ENCODE measurements around the gene SEMA3B.

Gene SEMA3B

DNA sequence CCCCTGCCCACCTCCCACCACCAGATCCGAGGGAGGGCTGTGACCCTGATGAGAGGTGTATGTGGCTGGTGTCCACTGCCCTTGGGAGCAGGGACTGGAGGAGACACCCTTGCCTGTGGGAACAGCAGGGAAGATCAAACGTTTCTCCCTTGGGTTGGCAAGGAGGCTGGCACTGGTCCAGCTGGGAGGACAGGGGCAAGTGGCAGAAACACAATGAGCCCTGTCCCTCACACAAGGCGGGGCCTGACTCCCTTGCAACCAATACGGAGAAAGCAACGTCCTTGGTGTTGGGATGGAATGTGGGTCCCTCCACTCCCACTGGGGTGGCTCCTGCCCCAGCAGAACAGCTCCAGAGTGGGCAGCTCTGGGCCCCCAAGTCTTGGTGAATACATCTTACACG is 48.4 kb downstream of the SEMA3B start:
- DNase-seq (ENCODE audit: low read depth), result no peak

DNA sequence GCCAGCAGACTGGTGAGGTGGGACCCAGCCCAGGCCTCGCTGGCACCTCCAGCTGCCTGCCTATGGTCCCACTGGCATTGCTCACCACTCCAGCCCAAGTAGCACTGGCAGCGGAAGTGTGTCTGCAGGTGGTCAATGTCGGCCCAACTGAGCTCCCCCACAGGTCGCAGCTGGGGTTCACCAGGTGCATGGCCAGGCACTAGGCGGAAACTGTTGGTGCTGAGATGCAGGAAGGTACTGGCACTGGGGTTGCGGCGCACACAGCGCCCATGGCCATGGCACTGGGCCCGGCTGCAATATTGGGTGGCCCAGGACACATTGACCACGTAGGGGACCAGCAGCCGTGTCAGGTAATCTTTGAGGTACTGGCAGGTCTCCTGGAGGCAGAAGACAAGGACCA is 49.2 kb downstream of the SEMA3B start:
- DNase-seq (ENCODE audit: low read depth), result no peak

DNA sequence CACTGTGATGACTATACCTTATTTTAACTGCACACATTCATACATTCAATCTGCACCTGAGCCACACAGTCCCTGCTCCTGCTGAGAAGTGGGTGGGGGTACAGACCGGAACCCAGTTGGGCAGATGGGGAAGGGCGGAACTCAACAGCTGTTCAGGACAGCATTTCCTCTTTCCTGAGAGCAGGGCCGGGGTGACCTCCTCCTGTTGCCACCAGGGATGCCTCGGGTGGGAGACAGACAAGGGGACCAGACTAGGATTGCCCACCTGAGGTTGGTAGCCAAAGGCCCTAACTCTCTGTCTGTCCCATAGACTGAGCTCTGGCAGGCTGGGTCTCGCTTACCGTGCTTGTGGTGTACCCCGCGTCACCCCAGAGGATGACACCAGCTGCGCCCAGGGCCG is 49.7 kb downstream of the SEMA3B start:
- no peak for DNase-seq (ENCODE audit: low read depth)

DNA sequence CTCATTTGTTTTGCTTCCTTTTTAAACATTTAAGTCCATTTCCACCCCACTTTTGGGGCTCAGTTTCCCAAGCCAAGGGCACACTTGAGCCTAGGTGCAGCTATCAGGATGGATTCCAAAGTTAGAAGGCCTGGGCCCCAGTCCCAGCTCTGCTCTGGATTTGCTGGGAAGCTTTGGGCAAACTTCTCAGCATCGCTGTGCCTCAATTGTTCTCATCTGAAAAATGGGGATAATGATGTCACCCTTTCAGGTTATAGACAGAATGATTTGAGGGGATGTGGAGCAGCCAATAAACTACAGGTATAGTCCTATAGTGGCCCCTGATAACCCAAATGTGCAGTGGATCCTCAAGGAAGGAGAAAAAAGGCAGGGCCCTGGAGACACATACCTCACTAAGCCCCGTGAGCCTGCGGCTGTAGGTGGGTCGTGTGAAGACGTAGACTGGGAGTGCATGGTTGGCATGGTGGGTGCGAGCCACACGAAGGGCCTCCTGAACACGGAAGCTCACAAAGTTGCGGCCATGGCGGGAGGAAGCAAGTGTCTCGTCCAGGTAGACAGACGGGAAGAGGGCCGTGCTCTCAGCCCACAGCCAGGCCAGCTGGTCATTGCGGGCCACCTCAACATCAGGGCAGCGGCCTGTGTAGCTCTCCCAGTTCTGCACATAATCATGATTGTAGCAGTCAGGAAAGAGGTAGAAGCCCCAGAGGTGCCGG is 50.4 kb downstream of the SEMA3B start:
- DNase-seq (ENCODE audit: low read depth), result no peak

DNA sequence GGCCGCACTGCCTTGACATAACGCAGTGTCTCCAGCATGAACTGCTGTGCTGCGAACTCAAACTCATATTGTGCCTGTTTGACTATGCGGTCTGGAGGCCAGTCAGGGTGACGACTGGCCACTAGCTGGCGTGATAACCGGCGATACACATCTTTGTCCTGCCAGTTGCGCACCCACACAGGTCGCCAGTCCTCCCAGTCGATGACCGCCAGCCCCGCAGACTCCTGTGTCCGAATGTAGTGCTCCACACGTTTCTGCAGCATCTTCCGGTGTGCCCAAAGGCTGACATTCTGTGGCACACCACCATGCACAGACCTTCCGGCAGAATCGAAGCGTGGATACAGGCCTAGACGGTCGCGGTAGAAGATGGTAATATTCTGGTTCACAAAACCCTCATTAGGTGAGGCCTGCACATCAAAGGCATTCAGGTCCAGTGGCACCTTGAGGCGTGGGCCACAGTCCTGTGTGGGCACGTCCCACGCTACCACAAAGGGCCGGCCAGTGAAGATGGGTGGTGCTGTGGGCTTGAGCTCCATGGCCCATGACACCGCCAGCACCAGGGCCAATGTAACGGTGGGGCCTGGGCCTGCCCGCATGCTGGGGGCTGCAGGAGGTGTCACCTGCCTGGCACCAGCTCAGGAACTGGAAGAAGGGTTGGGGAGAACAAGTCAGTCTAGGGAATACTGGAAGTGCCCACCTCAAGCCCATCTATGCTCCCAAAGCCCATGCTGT is 51.1 kb downstream of the SEMA3B start:
- DNase-seq (ENCODE audit: low read depth), result no peak

DNA sequence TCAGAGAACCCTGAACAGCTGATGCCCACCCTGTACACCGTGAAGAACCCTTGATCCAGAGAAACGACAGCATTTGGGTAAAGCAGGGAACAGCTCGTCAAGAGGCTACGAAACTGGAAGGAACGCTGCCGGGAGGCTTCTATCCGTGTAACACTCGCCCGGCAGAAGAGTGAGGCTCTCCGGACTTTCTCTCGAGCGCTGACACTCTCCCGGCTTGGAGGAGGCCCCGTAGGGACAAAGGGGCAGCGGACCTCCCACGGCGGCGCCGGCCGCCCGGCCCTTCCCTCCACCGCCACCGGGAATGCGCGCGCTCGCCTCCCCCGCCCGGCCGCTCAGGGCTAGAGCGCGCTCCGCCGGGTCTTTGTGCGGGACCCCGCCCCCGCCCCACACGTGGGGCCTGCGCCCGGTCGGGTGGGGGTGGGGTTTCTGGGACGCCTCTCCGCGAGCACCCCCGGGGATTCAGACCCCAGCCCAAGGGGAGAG is 51.9 kb downstream of the SEMA3B start:
- DNase-seq (ENCODE audit: low read depth), result peak; percentile 52

DNA sequence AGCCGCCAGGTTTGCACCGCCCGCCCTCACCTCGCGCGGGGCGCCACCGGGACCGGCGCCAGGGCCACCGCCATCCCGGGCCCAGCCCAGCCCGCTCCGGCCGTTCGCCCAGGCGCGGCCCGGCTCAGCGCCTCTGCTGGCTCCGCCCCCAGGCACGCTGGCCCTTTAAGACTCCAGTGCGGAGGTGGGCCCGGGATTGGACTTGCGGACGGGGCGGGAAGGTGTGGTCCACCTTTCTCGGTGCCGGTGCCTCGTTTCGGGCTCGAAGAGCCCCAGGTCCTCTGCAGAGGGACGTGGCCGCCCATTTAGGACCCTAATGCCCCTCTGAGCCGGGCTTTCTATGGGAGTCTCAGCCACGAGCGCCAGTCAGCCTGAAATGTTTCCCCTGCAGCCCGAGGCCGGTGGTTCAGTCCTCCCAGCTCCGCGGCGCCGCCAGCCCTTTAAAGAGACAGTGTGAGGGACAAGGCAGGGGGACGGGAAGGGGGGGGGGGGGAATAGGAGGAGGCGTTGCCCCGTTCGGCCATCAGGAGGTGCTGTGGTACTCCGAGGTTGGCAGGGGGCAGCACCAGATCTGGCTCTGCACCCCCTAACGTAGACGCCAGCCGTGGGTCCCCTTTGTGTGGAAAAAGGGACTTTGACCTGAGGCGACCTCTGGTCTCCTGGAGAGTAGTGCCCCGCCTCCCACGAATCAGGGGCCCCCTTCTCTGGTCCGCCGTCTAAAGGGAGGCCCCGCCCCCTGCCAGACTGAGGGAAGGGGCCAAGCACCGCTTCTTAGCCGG is 52.6 kb downstream of the SEMA3B start:
- DNase-seq (ENCODE audit: low read depth), result peak; percentile 64

DNA sequence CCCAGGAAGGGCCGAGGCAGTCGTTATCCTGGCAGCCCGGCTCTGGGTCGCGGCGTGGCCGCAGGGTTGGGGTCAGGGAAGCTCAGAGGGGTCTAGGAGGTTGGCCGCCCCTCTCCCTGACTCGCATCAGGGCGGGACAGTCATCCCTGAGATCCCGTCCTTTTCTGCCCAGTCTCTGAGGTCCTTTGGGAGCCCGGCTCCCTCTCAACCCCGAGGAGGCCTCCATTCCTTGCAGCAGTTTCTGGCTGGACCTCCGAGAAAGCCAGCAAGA is 53.1 kb downstream of the SEMA3B start:
- DNase-seq (ENCODE audit: low read depth), result no peak

DNA sequence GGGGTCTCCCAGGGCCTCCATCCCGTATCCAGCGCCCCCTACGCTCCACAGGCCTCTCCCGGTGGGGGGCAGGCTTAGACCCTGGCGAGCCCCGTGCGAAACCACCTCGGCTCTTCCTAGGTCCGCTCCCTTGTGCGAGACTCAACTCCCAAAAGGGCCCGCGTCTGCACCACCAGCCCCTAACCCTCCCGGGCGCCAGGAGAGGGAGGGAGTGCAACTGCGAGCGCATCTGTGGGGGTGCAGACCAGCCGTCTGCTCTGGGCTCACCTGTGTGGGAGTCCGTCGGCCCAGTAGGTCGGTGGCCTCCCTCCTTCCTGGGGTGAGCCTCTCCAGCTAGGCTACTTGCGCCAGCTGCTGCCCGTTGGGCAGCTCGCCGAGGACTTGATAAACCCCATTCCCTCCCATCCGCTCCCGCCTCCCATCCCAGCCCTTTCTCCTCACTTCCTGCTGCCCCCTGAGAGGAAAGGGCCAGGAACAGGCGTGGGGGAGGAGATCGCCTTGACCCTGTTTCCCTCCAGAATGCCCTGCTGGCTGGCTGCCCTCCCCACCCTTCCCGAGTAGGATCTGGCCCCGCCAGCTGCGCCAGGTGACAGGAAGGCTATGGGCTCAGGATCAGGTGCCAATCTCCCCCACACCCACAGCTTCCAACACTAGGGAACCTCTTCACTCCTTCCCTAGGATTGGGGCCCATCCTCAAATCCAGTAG is 53.6 kb downstream of the SEMA3B start, which contains the start of gene HYAL2:
Gene HYAL2, minus strand, starts transcription at position 360 of the 706 bp plus-strand sequence. CDS start 2,256 bp downstream, outside the sequence.
- no peak for DNase-seq (ENCODE audit: low read depth)

DNA sequence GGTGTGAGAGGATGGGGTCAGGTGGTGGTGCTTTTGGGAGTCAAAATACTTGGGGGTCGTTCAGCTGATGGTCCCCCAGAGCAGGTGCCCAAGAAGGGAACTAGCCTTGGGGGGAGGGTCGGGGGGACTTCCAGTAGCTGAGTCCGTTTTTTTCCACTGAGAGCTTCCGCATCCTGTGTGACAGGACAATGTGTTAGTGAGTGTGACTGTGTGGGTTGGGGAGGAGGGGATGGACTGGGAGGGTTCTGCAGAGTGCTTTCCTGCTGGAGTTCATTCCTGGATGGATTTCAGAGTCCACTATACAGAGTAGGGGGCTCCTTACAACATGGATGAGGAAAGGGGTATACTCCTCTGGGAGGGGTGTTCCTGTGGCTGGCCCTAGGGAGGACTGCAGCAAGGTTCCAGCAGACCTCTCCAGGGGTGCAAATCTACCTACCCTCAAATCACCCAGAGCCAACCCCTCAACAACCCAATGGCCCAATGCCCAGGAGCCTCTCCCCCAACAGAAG is 54.2 kb downstream of the SEMA3B start:
- no peak for DNase-seq (ENCODE audit: low read depth)

DNA sequence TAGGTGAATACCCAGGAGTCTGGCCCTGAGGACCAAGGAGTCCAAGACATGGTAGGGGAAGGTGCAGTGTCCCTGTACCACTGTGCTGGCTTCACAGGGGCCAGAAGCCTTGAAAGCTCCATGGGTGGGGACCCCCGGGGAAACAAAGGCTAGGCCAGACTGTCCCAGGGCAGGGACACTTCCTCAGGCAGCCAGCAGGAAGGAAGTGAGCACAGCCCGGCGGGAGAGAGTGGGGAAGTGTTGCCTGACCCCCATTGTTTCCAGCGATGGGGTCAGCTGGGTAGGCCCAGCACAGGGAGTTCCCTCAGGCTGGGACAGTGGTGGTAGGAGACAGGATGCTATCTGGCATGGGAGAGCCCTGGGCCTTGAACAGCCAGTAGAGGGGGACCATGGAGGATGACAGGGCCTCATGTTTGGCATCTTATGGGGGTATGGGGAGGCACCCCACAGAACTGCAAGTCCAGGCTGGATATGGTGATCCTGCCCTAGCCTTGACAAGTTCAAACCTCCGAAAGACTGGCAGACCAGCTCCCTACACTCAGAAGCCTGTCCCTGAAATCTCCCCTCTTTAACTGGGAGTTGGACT is 54.8 kb downstream of the SEMA3B start:
- no peak for DNase-seq (ENCODE audit: low read depth)

DNA sequence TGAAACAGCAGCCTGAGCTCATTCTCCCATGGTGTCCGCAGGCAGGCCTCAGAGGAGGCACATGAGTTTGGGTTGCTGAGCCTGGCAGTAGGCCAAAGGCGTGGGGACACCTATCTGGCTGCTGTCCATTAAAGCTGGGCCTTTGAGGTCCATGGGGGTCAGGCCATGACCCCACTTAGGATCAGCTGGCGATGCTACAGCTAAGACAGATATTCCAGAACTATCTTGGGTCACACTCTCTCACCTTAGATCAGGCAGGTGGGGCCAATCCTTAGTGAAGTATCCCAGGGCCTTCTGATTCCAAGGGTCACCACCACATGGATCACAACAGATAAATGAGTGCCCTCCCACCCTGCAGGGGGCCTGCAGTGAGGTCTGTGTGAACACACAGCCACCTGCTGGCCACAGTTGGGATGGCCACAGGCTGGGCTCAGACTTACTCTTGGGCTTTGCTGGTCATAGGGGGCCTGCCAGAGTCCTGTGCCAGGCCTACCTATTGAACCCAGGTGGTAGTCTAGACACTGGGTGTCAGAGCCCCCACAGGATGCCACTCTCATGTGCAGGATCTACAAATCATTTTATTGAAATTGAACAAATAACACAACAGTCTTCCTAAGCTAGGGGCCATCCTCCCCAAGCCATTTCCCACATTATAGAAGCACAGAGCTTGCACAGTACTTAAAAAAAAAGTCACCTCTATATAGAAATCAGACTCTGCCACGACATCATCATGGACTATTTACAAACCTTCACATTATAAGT is 55.6 kb downstream of the SEMA3B start:
- DNase-seq (ENCODE audit: low read depth), result peak; percentile 30

DNA sequence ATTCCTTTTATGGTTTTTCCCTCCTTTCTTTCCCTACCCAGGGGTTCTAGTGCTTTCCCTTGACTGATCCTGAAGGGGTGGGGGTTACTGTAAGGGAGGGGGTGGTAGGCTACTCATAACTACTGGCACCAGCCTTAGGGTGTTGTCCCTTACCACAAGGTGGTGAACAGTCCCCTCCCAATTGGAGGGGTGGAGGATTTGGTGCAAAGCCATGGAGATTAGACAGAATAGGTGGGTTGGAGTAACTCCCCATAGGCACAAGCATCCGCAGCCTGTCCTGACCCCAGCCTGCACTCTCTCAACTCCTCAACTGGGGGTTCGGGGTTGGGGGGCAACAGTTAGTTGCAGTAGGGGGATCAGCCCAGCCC is 56.1 kb downstream of the SEMA3B start:
- DNase-seq (ENCODE audit: low read depth), result no peak

DNA sequence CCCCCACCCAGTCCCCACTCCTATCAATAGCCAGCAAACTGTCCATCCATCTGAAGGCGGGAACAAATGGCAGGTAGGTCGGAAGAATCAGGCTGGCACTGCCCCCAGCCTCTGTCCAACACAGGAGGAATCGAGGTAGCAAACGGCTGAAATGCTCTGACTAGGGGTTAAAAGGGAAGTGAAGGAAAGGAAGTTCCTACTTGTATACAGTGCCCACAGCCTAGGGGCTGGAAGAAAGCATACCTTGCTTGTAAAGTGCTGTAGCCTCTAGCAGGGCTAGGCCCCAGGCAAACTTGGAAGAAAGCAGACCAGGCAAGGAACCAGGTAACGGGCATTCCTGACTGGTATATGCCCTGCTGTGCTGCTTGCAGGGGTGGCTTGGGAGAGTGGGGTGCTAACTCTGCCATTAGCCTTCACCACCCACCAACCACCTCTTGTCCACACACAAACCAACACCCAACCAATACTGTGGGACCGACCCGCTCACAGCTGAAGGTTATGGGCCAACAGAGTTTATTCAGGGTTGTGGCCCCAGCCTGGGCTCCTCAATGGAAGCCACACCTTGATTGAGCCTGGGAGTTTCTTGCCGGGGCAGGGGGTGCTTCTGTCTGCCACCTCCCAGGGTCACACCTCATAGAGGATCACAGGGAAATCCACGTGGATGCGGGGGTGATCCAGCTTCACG is 56.7 kb downstream of the SEMA3B start:
- DNase-seq (ENCODE audit: low read depth), result no peak

DNA sequence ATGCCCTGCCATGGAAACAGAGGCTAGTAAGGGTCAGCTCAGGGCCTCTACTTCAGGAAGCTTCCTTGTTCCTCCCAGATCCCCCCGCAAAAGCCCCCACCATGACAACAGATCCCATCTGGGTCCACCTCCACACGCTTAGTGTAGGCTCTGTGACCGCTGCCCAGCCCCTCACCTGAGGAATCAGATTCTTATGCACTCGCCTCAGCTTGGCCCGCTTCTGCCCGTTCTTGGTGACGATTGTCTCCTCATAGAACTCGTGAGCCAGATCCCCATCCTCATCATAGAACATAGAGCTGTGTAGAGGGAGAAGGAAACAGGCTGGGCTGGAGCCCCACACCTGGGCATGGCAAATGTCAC is 57.2 kb downstream of the SEMA3B start:
- no peak for DNase-seq (ENCODE audit: low read depth)

DNA sequence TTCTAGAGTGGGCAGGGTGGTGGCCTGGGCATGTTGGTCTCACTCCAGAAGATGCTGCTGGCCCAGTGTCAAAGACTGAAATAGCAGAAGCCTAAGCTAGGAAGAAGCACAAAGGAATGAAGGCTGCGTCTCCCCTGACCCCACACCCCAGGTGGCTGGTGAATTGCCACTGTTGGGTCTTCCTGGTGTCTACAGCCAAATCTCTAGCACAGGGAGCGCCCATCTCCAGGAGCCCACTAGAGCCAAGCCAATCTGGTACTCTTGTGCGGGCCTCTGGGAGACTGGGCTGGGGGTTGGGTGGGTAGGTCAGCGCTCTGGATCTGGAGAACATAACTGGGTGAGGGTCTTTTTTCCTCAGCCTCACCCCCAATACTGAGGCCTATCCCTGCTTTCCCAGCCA is 58.2 kb downstream of the SEMA3B start:
- DNase-seq (ENCODE audit: low read depth), result no peak

Data from activated T-helper 1 cell treated with Interleukin-2 at 50 U/mL for 16 hours (primary cell).